Upper lobe of left lung (tissue), 4 donors: ENCODE results near the gene C17orf114.

Source experiments
- EP300 ChIP-seq, 4 donors: sonication (generic); formaldehyde crosslinking; IDR thresholded peaks; one replicate each; pipeline ENCODE4 v1.5.1; 2017; ENCODE audit warnings: antibody characterized with exemption in 4 of 4, control low read depth in 2 of 4
- TF ChIP-seq, protein P1 (sequence below), 6 experiments: fragments of 450-650 bp in 4 of 6; fragments of 200-600 bp in 2 of 6; sonication (generic) in 2 of 6; IDR thresholded peaks; one replicate each; pipeline ENCODE4 v1.5.1; 2016 to 2019; ENCODE audit warnings: antibody characterized with exemption in 6 of 6

DNA sequence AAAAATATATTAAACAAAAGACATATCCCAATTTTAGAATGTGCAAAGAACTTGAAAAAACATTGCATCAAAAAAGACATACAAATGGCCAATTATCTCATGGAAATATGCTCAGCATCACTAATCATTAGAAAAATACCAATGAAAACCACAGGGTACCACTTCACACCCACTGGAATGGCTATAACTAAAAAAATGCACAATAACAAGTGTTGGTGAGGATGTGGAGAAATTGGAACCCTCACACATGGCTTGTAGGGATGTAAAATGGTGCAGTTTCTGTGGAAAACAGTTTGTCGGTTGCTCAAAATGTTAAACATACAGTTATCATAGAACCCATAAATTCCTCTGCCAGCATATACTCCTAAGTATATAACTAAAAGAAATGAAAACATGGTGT, 7.0 kb downstream of the C17orf114 start:
- TF ChIP-seq EP300 (IDR thresholded peaks at IDR 0.05): no peak
- TF ChIP-seq, protein P1, sequence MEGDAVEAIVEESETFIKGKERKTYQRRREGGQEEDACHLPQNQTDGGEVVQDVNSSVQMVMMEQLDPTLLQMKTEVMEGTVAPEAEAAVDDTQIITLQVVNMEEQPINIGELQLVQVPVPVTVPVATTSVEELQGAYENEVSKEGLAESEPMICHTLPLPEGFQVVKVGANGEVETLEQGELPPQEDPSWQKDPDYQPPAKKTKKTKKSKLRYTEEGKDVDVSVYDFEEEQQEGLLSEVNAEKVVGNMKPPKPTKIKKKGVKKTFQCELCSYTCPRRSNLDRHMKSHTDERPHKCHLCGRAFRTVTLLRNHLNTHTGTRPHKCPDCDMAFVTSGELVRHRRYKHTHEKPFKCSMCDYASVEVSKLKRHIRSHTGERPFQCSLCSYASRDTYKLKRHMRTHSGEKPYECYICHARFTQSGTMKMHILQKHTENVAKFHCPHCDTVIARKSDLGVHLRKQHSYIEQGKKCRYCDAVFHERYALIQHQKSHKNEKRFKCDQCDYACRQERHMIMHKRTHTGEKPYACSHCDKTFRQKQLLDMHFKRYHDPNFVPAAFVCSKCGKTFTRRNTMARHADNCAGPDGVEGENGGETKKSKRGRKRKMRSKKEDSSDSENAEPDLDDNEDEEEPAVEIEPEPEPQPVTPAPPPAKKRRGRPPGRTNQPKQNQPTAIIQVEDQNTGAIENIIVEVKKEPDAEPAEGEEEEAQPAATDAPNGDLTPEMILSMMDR (IDR thresholded peaks at IDR 0.05): no peak
